ENCODE measurements around the gene TRAF6. TPM values are rescaled to one million over a fixed set of nuclear protein-coding genes. Genes with fewer than 3 reads are reported as not detected.

Gene TRAF6
- total and polyA plus RNA-seq, 9 of the 15 experiments (the other 6 are each of a cell fraction or from before 2014, with no cell fraction given) = 2.0 to 13.1 (median 8.2) TPM

- TF ChIP-seq, protein P1, sequence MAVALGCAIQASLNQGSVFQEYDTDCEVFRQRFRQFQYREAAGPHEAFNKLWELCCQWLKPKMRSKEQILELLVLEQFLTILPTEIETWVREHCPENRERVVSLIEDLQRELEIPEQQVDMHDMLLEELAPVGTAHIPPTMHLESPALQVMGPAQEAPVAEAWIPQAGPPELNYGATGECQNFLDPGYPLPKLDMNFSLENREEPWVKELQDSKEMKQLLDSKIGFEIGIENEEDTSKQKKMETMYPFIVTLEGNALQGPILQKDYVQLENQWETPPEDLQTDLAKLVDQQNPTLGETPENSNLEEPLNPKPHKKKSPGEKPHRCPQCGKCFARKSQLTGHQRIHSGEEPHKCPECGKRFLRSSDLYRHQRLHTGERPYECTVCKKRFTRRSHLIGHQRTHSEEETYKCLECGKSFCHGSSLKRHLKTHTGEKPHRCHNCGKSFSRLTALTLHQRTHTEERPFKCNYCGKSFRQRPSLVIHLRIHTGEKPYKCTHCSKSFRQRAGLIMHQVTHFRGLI (CRISPR knock-in tag; IDR thresholded peaks at IDR 0.05) = no peak
- TF ChIP-seq CAMTA2 (CRISPR knock-in tag; conservative IDR thresholded peaks at IDR 0.05) (no peak), PTRF (tag; IDR thresholded peaks at IDR 0.05) (no peak), ZNF668 (CRISPR knock-in tag; IDR thresholded peaks at IDR 0.05) (no peak), ZNF347 (CRISPR knock-in tag; IDR thresholded peaks at IDR 0.05; ENCODE audit: low read depth) (no peak), POLR2B (IDR thresholded peaks at IDR 0.05; ENCODE audit: low read depth, partially characterized antibody) (no peak), ZNF134 (CRISPR knock-in tag; conservative IDR thresholded peaks at IDR 0.05) (no peak), KDM2B (CRISPR knock-in tag; IDR thresholded peaks at IDR 0.05) (no peak), MEF2A (IDR thresholded peaks at IDR 0.05; ENCODE audit: control insufficient read depth, low read depth, low read length) (no peak), ZNF316 (IDR thresholded peaks at IDR 0.05) (no peak)
Measured at GRCh38 chr11:36451045-36451444, 59.0 kb downstream of the TRAF6 start (continued).

DNA sequence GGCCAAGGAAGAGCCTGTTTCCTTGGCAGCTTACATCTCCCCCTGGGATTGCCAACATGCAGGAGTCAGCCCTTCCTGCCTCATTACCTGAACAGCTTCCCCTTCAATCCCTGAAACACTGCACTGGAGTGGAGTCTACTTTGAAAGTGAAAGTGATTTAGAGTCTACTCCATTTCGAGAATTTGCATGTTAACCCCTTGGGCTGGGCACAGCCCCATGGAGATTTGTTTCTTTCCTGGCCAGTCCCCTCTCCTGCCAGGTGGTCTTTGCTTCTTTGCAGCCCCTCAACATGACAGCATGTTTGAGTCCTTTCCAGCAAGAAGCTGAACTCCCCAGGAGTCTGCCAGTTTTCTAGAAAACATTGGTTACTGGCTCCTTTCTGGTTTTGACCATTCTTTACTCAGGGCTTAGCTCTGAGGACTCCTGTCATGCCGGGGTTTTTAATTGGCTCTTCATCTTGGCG, 59.9 kb downstream of the TRAF6 start:
- H3K36me3 ChIP-seq (ENCODE audit: control insufficient read depth, insufficient read depth, low read length) = no peaks in the 10 kb centered on the region
- DNase-seq (ENCODE audit: extremely low read depth in 1 of 4, low spot score in 3 of 4) = no peak
- no peak for FAIRE-seq
- intact Hi-C loops (cut with micrococcal nuclease) (no loop called here), in situ Hi-C loops (cut with MboI) (no loop called here)
- peaks cover 4 to 42% of the 10 kb centered on the region in 2 experiments; a peak in 4 of 5 replicates for H3K27me3 ChIP-seq (ENCODE audit: control insufficient read depth in 2 of 2, insufficient read depth in 2 of 2, low read length in 2 of 2)
- BruUV-seq (replicated peaks) = no TSS peak
- no peak overlapping the region for H3K4me2 ChIP-seq (ENCODE audit: insufficient read depth, low read length)
- no peak overlapping the region for H2AFZ ChIP-seq (ENCODE audit: low read depth, low read length)
- no peak overlapping the region for H3K9ac ChIP-seq (ENCODE audit: insufficient read depth in 1 of 2, low read depth in 2 of 2, low read length in 2 of 2)
- POLR2A ChIA-PET = interaction anchor here (0.7 kb wide), 1 partner anchor 178 kb away, joined by 3 read pairs; no protein-coding TSS in a partner anchor
- H3K4me3 ChIP-seq = no peak overlapping the region
- WGBS (ENCODE audit: insufficient coverage, low coverage, missing lambda C conversion rate) = 2% methylated on average over 3 of the region's 3 CpGs
- peaks cover 3 to 13% of the 10 kb centered on the region in 2 experiments; a peak in 3 of 5 replicates for H3K4me1 ChIP-seq (replicated peaks in 1 of 2; ENCODE audit: control insufficient read depth in 2 of 2, insufficient read depth in 2 of 2, low read length in 2 of 2)
- H3K9me1 ChIP-seq (ENCODE audit: control insufficient read depth, insufficient read depth, low read length) = no peaks in the 10 kb centered on the region
- CTCF ChIA-PET (ENCODE audit: low intra/inter-chr PET ratio) = no interaction called here
- ATAC-seq = no peak
- H4K20me1 ChIP-seq (replicated peaks; ENCODE audit: control insufficient read depth, insufficient read depth, low read length) = no peaks in the 10 kb centered on the region
- no peaks in the 10 kb centered on the region for H3K79me2 ChIP-seq (ENCODE audit: control insufficient read depth, insufficient read depth, low read length)
- no peak overlapping the region for H3K27ac ChIP-seq (ENCODE audit: extremely low read depth, low read depth, low read length)
- no peaks in the 10 kb centered on the region for H3K9me3 ChIP-seq (replicated peaks; ENCODE audit: control insufficient read depth, insufficient read depth, low read depth, low read length)
- no peak for TF ChIP-seq TCF3 (CRISPR knock-in tag; IDR thresholded peaks at IDR 0.05)
- TF ChIP-seq ZFP1 (CRISPR knock-in tag; IDR thresholded peaks at IDR 0.05) = no peak
- TF ChIP-seq ZNF175 (CRISPR knock-in tag; IDR thresholded peaks at IDR 0.05; ENCODE audit: low read depth) = no peak
- no peak for TF ChIP-seq MEF2A (IDR thresholded peaks at IDR 0.05; ENCODE audit: control insufficient read depth, low read depth, low read length)
- no peak for TF ChIP-seq POLR2AphosphoS2 (IDR thresholded peaks at IDR 0.05; ENCODE audit: low read length)
- TF ChIP-seq FOXP4 (CRISPR knock-in tag; IDR thresholded peaks at IDR 0.05; ENCODE audit: borderline replicate concordance) = no peak
- TF ChIP-seq MYC (IDR thresholded peaks at IDR 0.05; ENCODE audit: low read depth, low read length) = no peak
- no peak for TF ChIP-seq MYC (CRISPR knock-in tag; IDR thresholded peaks at IDR 0.05; ENCODE audit: borderline replicate concordance, low read depth)
- no peak for TF ChIP-seq HNRNPL (IDR thresholded peaks at IDR 0.05; ENCODE audit: low read depth, low read length)
- TF ChIP-seq, protein P2, sequence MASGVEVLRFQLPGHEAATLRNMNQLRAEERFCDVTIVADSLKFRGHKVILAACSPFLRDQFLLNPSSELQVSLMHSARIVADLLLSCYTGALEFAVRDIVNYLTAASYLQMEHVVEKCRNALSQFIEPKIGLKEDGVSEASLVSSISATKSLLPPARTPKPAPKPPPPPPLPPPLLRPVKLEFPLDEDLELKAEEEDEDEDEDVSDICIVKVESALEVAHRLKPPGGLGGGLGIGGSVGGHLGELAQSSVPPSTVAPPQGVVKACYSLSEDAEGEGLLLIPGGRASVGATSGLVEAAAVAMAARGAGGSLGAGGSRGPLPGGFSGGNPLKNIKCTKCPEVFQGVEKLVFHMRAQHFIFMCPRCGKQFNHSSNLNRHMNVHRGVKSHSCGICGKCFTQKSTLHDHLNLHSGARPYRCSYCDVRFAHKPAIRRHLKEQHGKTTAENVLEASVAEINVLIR (CRISPR knock-in tag; IDR thresholded peaks at IDR 0.05) = no peak
